HepG2 (cell line): ENCODE data around the gene ZNF280A. TPM values are rescaled to one million over a fixed set of nuclear protein-coding genes. Genes with fewer than 3 reads are reported as not detected.

Experiments
- ATAC-seq: fragments of 200-7000 bp; cut with Tn5 transposase; 3 replicates; pipeline ENCODE4 v1.9.1; 2020; ENCODE audit warnings: mild to moderate bottlenecking, moderate library complexity
- BruUV-seq: library from RNA; stranded (reverse); fragments of 400-500 nt; replicated peaks from 2 replicates; lab custom pipeline; 2021; lab: Mats Ljungman, UMichigan
- CTCF ChIA-PET: fragments of 300-600 bp; formaldehyde crosslinking; extraction: SDS; loops from one replicate; lab custom pipeline; 2021; ENCODE audit warnings: low total read pairs, inconsistent platforms, low intra/inter-chr PET ratio; lab: Yijun Ruan, JAX
- POLR2A ChIA-PET: fragments of 350-600 bp; sonication (Branson Sonifier 250); formaldehyde crosslinking; loops from one replicate; lab custom pipeline; 2020; ENCODE audit warnings: antibody characterized with exemption, inconsistent platforms; lab: Yijun Ruan, JAX
- DNase-seq: peaks from one replicate; pipeline ENCODE4 v3.0.0-alpha.2; 2015; ENCODE audit warnings: low spot score
- FAIRE-seq: peaks from 3 replicates; lab custom pipeline; 2011; peaks lifted over from hg19 to GRCh38; lab: Jason Lieb, UNC
- H2AFZ ChIP-seq: one replicate; pipeline ENCODE4 v1.6.1; 2011; ENCODE audit warnings: low read length, inconsistent platforms
- H3K27ac ChIP-seq: fragments of 300-600 bp; 3 replicates; pipeline ENCODE4 v1.8.0; 2011; ENCODE audit warnings: mixed run types, mild to moderate bottlenecking, mixed read lengths, low read length, inconsistent platforms; ENCODE audit not compliant: insufficient read depth; ENCODE audit errors: extremely low read length
- H3K27me3 ChIP-seq, 2 experiments: fragments of 200-600 bp in 1 of 2; 2 replicates in 1 of 2; 3 replicates in 1 of 2; pipeline versions ENCODE4 v1.6.0 to v1.8.0; 2011; ENCODE audit warnings: low read length in 2 of 2, mild to moderate bottlenecking in 2 of 2, moderate library complexity in 2 of 2, inconsistent platforms in 1 of 2; ENCODE audit not compliant: insufficient read depth in 2 of 2, control insufficient read depth in 1 of 2
- H3K36me3 ChIP-seq, 2 experiments: fragments of 200-600 bp in 1 of 2; replicated peaks in 1 of 2; 2 replicates in 1 of 2; 3 replicates in 1 of 2; pipeline versions ENCODE4 v1.5.1 to v1.8.0; 2011; ENCODE audit warnings: low read length in 2 of 2, inconsistent platforms in 1 of 2; ENCODE audit not compliant: insufficient read depth in 2 of 2, control insufficient read depth in 1 of 2
- H3K4me1 ChIP-seq: 2 replicates; pipeline ENCODE4 v1.5.1; 2012; ENCODE audit warnings: low read length, inconsistent platforms; ENCODE audit not compliant: insufficient read depth
- H3K4me2 ChIP-seq: 2 replicates; pipeline ENCODE4 v1.6.0; 2011; ENCODE audit warnings: low read depth, low read length, inconsistent platforms
- H3K4me3 ChIP-seq, 3 experiments: fragments of 200-600 bp in 1 of 3; sonication (generic), shearing (Covaris generic) in 1 of 3; replicated peaks in 1 of 3; 2 replicates each; pipeline ENCODE4 v1.5.1; 2011 to 2016; ENCODE audit warnings: low read length in 3 of 3, inconsistent platforms in 2 of 3, low read depth in 2 of 3, mild to moderate bottlenecking in 2 of 3, control low read depth in 1 of 3, mixed read lengths in 1 of 3; ENCODE audit not compliant: insufficient read depth in 1 of 3
- H3K79me2 ChIP-seq: one replicate; pipeline ENCODE4 v1.6.1; 2011; ENCODE audit warnings: low read length, inconsistent platforms; ENCODE audit not compliant: insufficient read depth
- H3K9ac ChIP-seq: 2 replicates; pipeline ENCODE4 v1.6.0; 2011; ENCODE audit warnings: mild to moderate bottlenecking, low read depth, low read length, inconsistent platforms; ENCODE audit not compliant: insufficient read depth
- H3K9me3 ChIP-seq: 2 replicates; pipeline ENCODE4 v1.5.1; 2012; ENCODE audit warnings: mild to moderate bottlenecking, low read length
- H4K20me1 ChIP-seq: 2 replicates; pipeline ENCODE4 v1.6.0; 2011; ENCODE audit warnings: inconsistent platforms, mild to moderate bottlenecking, low read length, moderate library complexity; ENCODE audit not compliant: insufficient read depth
- ELF1 ChIP-seq: sonication (generic); formaldehyde crosslinking; IDR thresholded peaks from 2 replicates; pipeline ENCODE4 v1.4.0; 2020; ENCODE audit warnings: missing genetic modification reagents
- IKZF5 ChIP-seq: IDR thresholded peaks from 2 replicates; pipeline ENCODE4 v1.6.1; 2018; ENCODE audit warnings: missing genetic modification reagents, mild to moderate bottlenecking, missing compliant biosample characterization
- KDM3A ChIP-seq: IDR thresholded peaks from 2 replicates; pipeline ENCODE4 v1.6.1; 2018; ENCODE audit warnings: low read depth, missing compliant biosample characterization
- PHF8 ChIP-seq: sonication (generic); formaldehyde crosslinking; IDR thresholded peaks from 2 replicates; pipeline ENCODE4 v1.5.0; 2020; ENCODE audit warnings: missing genetic modification reagents
- SMYD3 ChIP-seq: sonication (generic); formaldehyde crosslinking; IDR thresholded peaks from 2 replicates; pipeline ENCODE4 v1.8.1; 2023; ENCODE audit warnings: mild to moderate bottlenecking, missing genetic modification reagents
- SRF ChIP-seq: IDR thresholded peaks from 2 replicates; pipeline ENCODE4 v1.6.1; 2011; ENCODE audit warnings: mild to moderate bottlenecking, low read depth, low read length, moderate library complexity
- THAP11 ChIP-seq: IDR thresholded peaks from 2 replicates; pipeline ENCODE4 v1.6.1; 2016; ENCODE audit warnings: missing biosample characterization, missing genetic modification reagents
- ZMYM2 ChIP-seq: sonication (generic); formaldehyde crosslinking; IDR thresholded peaks from 2 replicates; pipeline ENCODE4 v1.8.0; 2022; ENCODE audit warnings: mild to moderate bottlenecking, missing genetic modification reagents
- ZNF672 ChIP-seq: sonication (generic); formaldehyde crosslinking; IDR thresholded peaks from 2 replicates; pipeline ENCODE4 v1.8.1; 2022; ENCODE audit warnings: missing genetic modification reagents
- ZNF710 ChIP-seq: sonication (generic); formaldehyde crosslinking; IDR thresholded peaks from 2 replicates; pipeline ENCODE4 v1.5.0; 2020; ENCODE audit warnings: mild to moderate bottlenecking, missing genetic modification reagents, borderline replicate concordance
- ZSCAN9 ChIP-seq: IDR thresholded peaks from 2 replicates; pipeline ENCODE4 v1.6.1; 2016; ENCODE audit warnings: borderline replicate concordance
- WGBS: methylation state at CpG from one replicate; pipeline ENCODE4 v1.1.6; 2017; ENCODE audit warnings: low lambda C conversion rate; 5-methylcytosine and 5-hydroxymethylcytosine counted together
- in situ Hi-C: cut with HindIII; loops from 2 replicates; pipeline ENCODE4 v1.10.0; 2017; ENCODE audit warnings: low pct_unique_long_range_greater_than_20kb; ENCODE audit not compliant: extremely low pct_ligation_motif_present
- intact Hi-C: fragments of 100-400 bp; cut with micrococcal nuclease; formaldehyde crosslinking; loops from one replicate; pipeline ENCODE4 v1.10.0; 2022; ENCODE audit not compliant: unreplicated experiment
- polyA plus RNA-seq, 8 experiments: library from polyadenylated mRNA; depleted of rRNA in 3 of 8; stranded (reverse) in 7 of 8; unstranded in 1 of 8; fragments of >200 nt; fragmentation: Illumina TruSeq in 4 of 8; extraction: Trizol in 4 of 8; gene quantifications; 2 replicates each; pipeline versions ENCODE4 v1.2.1 to v1.2.3, GENCODE V29; 2011 to 2016; ENCODE audit warnings: low read depth in 4 of 8, missing spikeins in 1 of 8, mixed read lengths in 1 of 8; ENCODE audit not compliant: insufficient read depth in 1 of 8
- total RNA-seq, 5 experiments: library from RNA; depleted of rRNA; stranded (reverse); fragments of >200 nt; fragmentation: Illumina TruSeq; extraction: Trizol; gene quantifications; 2 replicates each; pipeline ENCODE4 v1.2.3, GENCODE V29; 2016; ENCODE audit warnings: low read depth in 1 of 5
- TF ChIP-seq, protein P1 (sequence below): sonication (generic); formaldehyde crosslinking; IDR thresholded peaks from 2 replicates; pipeline ENCODE4 v1.4.0; 2020; ENCODE audit warnings: missing genetic modification reagents, borderline replicate concordance
- TF ChIP-seq, protein P2 (sequence below): sonication (generic); formaldehyde crosslinking; IDR thresholded peaks from 2 replicates; pipeline ENCODE4 v1.8.1; 2023; ENCODE audit warnings: mild to moderate bottlenecking, missing genetic modification reagents, borderline replicate concordance
- TF ChIP-seq, protein P3 (sequence below): IDR thresholded peaks from 2 replicates; pipeline ENCODE4 v1.6.1; 2016; ENCODE audit warnings: missing compliant biosample characterization, missing genetic modification reagents, borderline replicate concordance

The ZNF280A gene
- total and polyA plus RNA-seq, 2 of the 13 experiments (the other 11 are each of a cell fraction or from before 2014, with no cell fraction given) = 1.4 to 2.9 TPM

- Histone ChIP-seq H3K27me3 (no peaks in the 10 kb centered on the region; a peak in 1 of 5 replicates), H4K20me1 (no peaks in the 10 kb centered on the region), H3K4me3 (no peak overlapping the region), H3K36me3 (peaks cover 0 to 27% of the 10 kb centered on the region in 2 experiments; a peak in 3 of 5 replicates), H3K9me3 (peaks cover 6% of the 10 kb centered on the region; the same call in 1 of the 2 replicates), H3K4me2 (0 out of 2 replicates have a peak overlapping the region, but pooled peaks have one; percentile 10), H3K9ac (no peak overlapping the region), H3K79me2 (peaks cover 8% of the 10 kb centered on the region), H2AFZ (no peak overlapping the region), H3K27ac (no peak overlapping the region), H3K4me1 (peaks cover 16% of the 10 kb centered on the region)
- 100% methylated on average over 1 of the region's 1 CpG for WGBS
- FAIRE-seq (no peak), DNase-seq (no peak), ATAC-seq (no peak)
- CTCF ChIA-PET = no interaction called here
- POLR2A ChIA-PET = interaction anchor here (1.1 kb wide), 1 partner anchor 13 kb away, joined by 3 read pairs; the partner anchor contains the start of gene ZNF280A
- in situ Hi-C loops (no loop called here), intact Hi-C loops (no loop called here)
- BruUV-seq = no TSS peak
- TF ChIP-seq ZNF672 (CRISPR knock-in tag) (no peak), ZNF710 (CRISPR knock-in tag) (no peak), IKZF5 (no peak), SMYD3 (CRISPR knock-in tag) (no peak), PHF8 (CRISPR knock-in tag) (no peak), THAP11 (no peak), ELF1 (CRISPR knock-in tag) (no peak), ZMYM2 (CRISPR knock-in tag) (no peak), SRF (no peak), ZSCAN9 (CRISPR knock-in tag) (no peak), KDM3A (CRISPR knock-in tag) (no peak)
- TF ChIP-seq, protein P1, sequence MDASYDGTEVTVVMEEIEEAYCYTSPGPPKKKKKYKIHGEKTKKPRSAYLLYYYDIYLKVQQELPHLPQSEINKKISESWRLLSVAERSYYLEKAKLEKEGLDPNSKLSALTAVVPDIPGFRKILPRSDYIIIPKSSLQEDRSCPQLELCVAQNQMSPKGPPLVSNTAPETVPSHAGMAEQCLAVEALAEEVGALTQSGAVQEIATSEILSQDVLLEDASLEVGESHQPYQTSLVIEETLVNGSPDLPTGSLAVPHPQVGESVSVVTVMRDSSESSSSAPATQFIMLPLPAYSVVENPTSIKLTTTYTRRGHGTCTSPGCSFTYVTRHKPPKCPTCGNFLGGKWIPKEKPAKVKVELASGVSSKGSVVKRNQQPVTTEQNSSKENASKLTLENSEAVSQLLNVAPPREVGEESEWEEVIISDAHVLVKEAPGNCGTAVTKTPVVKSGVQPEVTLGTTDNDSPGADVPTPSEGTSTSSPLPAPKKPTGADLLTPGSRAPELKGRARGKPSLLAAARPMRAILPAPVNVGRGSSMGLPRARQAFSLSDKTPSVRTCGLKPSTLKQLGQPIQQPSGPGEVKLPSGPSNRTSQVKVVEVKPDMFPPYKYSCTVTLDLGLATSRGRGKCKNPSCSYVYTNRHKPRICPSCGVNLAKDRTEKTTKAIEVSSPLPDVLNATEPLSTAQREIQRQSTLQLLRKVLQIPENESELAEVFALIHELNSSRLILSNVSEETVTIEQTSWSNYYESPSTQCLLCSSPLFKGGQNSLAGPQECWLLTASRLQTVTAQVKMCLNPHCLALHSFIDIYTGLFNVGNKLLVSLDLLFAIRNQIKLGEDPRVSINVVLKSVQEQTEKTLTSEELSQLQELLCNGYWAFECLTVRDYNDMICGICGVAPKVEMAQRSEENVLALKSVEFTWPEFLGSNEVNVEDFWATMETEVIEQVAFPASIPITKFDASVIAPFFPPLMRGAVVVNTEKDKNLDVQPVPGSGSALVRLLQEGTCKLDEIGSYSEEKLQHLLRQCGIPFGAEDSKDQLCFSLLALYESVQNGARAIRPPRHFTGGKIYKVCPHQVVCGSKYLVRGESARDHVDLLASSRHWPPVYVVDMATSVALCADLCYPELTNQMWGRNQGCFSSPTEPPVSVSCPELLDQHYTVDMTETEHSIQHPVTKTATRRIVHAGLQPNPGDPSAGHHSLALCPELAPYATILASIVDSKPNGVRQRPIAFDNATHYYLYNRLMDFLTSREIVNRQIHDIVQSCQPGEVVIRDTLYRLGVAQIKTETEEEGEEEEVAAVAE (CRISPR knock-in tag) = no peak
- TF ChIP-seq, protein P2, sequence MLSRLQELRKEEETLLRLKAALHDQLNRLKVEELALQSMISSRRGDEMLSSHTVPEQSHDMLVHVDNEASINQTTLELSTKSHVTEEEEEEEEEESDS = no peak
- TF ChIP-seq, protein P3, sequence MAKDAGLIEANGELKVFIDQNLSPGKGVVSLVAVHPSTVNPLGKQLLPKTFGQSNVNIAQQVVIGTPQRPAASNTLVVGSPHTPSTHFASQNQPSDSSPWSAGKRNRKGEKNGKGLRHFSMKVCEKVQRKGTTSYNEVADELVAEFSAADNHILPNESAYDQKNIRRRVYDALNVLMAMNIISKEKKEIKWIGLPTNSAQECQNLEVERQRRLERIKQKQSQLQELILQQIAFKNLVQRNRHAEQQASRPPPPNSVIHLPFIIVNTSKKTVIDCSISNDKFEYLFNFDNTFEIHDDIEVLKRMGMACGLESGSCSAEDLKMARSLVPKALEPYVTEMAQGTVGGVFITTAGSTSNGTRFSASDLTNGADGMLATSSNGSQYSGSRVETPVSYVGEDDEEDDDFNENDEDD = no peak
Measured at GRCh38 chr22:22506736-22507135, 13.3 kb downstream of the ZNF280A start.
